Stimulated activated CD8-positive, alpha-beta memory T cell treated with anti-CD3 and anti-CD28 coated beads, Interleukin-7, amount 100 ng/mL, for 24 hours (primary cell): Measurements from ENCODE around the gene MYCL.
A peak's percentile ranks its signal among the peaks of the same experiment; 100 is the strongest.

Experiments used
- DNase-seq: peaks from one replicate; pipeline ENCODE4 v3.0.0-alpha.2; 2020; ENCODE audit warnings: low read depth

MYCL gene

DNA sequence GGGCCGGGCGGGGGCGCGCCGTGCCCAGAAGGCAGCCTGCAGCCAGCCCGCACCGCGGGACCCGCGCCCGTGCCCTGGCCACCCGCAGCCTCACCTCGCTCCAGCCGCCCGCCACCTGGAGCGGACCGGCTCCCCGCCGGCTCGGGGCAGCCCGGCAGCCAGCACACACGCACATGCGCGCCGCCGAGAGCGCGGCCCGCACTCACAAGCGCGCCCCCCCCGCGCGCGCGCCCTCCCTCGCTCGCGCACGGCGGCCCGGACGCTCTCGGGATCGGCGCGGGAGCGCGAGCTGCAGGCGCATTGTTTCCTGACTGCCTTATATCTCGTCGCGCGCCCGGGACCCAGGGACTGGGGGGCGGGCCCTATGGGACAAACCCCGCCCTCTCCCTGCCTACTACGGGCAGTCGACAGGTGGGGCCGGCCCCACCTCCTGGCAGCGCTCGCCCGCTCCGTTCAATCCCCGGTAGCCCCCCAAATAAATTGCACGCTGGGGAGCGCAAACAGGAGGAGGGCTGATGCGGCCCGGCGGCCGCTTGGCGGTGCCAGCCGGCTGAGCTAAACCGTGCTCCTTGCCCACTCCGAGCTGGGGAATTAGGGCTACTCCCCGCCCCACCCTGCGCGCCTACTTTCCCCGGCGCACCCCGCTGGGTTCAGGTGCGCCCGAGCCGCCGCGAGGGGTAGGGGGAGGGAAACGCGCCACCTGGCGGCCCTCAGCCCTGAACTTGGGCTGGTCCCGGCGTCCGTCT, at the start of gene MYCL:
Gene MYCL (minus strand): TSS at position 204 of the 746 bp plus-strand sequence. CDS start 483 bp downstream, outside the sequence.
- DNase-seq, result peak; percentile 43

DNA sequence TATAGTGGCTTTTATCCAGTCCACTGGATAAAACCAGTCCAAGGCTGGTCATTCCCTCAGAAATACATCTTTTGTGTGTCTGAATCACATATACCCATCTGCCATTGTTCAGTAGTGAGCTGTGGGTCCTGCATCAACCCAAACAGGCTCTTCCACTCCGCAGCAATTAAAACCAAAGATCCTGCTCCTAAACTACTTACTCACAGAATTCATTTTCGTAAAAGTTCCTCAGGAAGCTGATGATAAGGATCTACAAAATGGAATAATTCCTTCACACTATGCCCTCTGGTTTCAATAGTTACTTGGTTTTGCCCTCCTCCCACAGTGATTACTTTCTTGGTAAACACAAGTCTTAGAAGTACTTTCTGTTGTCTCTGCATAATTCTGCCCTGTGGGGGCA, 48.2 kb upstream of the MYCL start:
- DNase-seq, result no peak

DNA sequence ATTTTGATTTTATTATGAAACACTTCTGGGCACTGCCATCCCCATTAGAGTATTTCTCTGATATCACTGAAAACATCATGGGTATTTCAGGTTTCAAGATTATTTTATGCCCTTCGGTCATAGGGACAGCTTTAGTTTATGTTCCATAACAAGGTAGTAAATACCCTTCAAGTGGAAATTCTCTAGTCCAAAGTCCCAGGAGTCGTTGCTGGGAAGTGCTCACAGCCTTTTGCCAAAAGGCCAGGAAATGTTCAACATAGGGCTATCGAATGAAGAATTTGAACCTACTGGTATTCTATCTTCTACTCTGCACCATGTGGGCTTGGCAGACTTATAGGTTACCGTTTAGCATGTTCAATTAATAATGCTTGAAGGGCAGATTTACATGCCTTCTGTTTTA, 45.5 kb upstream of the MYCL start:
- DNase-seq, result no peak

DNA sequence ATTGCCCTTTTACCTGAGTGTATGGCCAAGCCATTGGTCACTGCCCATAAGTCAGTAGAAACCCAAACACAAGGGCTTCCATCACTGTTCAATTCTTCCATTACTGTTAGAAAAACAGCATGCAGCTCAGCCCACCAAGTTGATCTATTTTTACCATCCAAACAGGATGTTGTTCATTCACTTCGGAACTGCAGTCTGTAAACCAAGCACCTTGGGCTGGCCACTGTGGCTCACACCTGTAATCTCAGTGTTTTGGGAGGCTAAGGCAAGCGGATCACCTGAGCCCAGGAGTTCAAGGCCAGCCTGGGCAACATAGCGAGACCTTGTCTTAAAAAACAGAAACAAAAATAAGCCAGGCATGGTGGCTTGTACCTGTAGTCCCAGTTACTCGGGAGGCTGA, 44.5 kb upstream of the MYCL start:
- DNase-seq, result no peak

GRCh38 chr1:39944410-39945112, 42.8 kb upstream of the MYCL start:
- no peak for DNase-seq

- DNase-seq, result no peak
These were observed 42.0 kb upstream of the MYCL start for GRCh38 chr1:39943471-39944290.

DNA sequence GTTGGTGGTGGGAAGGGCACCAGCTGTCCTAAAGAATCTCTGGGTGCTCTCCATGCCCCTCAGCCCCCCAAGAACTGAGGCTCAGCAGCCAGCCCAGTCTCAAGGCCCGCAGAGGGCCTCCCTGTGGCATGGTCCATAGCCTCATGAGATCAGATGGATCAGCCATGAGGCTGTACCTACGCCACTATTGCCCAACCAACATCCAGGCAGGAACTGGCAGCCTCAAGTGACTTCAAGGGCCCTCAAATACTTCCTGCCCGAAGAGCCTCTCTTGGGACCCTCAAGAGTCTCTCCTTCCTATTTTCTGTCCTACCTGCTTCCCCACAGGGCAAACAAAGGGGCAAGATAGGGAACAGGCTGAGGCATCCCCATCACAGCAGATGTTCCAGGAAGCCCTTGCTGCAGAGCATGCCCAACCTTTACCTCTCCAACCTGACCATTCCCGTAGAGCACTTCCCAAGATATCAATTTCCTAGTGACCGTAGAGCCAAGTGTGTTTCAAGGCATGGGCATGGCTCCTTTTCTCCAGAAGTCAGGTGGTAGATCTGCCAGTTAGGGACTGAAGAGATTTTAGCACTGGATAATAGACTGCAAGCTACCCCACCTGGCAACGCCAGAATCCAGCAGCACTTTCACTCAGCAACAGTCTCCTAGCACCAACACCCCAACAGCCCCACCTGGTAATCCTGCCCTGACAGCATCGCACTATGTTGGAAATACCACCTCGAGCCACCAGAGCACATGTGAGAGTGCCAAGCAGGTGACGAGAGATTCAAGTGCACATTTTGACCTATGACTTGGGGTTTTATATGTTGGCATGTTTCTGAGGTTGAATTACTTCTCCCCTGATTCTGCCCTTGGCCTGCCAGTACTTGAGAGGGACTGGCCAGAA, 39.5 kb upstream of the MYCL start:
- no peak for DNase-seq

DNA sequence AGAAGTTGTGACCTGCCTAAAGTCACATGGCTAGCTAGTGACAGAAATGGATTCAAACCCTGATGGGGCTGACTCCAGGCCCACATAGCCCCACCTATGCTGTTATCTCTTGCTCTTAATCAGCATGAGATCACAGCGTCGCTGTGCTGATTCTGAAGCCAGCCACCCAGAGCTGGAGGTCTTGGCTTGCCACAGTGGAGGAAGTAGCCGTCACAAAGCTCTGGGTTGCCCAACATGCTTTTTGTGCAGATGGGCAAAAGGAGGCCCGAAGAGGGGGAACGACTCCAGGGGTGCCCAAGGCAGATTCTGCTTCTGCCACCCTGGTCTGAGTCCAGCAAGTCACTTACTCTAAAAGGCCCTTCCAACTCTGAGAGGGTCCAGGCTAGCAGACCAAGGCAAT, 38.5 kb upstream of the MYCL start:
- no peak for DNase-seq

DNA sequence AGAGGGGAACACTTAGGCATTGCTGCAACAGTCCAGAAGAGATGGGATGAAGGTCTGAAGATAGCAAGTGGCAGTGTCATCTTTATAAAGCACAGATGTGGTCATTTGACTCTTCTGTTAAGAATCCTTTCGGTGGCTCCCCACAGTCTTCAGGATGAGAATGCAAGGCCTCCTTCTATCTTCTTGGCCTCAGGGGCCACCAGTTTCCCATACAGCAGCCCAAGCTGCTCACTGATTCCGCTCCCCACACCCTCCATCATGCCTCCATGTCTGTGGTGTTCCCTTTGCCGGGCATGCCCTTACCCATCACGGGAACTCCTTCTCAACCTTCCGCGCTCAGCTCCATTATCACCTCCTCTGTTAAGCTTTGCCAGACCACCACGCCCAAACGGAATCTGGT, 37.1 kb upstream of the MYCL start:
- no peak for DNase-seq

- no peak for DNase-seq
These were observed 35.2 kb upstream of the MYCL start for GRCh38 chr1:39936724-39937491.

DNA sequence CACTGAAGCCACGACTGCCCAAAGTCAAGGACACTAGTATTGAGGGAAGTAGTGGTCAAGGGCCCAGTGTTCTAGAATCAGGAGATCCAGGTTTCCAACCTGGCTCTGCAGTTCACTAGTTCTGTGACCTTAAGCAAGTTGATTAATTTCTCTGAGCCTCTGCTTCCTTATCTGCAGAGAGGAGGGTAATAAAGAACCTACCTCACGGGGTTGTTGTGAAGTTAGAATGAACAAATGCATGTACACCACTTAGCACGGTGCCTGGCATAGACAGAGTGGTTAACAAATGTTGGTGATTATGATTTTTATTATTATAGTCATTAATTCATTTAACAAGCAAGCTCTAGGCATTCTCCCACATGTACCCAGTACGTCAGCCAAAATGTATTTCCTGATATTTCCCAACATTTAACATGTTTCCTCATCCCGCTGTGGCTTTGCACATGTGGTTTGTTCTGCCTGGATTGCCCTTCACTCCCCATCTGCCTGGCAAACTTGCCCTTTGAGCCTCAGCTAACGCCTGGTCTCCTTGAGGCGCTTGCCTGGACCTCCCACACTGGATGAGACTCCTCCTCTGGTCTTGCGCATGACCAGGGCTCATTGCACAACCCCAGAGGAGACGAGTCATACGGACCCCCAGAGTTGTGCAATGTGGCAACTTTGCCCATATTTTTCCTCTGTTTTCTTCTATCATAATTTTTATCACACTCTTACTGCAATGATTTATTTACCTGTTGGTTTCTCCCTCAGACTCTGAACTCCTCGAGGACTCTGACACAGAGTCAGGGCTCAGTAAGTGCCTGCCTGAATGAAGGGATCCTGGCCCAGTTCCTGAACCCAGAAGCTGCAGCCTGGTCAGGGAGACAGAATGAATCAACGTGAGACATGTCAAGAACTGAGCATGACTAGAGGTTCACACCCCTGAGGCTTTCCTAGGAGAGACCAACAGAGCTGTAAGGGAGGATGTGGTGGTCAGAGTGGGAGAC, 32.5 kb upstream of the MYCL start:
- DNase-seq, result no peak

GRCh38 chr1:39928809-39929587, 27.3 kb upstream of the MYCL start:
- DNase-seq, result no peak

GRCh38 chr1:39927538-39927937, 25.8 kb upstream of the MYCL start:
- DNase-seq, result no peak

GRCh38 chr1:39926820-39927219, 25.1 kb upstream of the MYCL start:
- DNase-seq, result no peak

- DNase-seq, result no peak
These were observed 24.7 kb upstream of the MYCL start for GRCh38 chr1:39926343-39926793.

DNA sequence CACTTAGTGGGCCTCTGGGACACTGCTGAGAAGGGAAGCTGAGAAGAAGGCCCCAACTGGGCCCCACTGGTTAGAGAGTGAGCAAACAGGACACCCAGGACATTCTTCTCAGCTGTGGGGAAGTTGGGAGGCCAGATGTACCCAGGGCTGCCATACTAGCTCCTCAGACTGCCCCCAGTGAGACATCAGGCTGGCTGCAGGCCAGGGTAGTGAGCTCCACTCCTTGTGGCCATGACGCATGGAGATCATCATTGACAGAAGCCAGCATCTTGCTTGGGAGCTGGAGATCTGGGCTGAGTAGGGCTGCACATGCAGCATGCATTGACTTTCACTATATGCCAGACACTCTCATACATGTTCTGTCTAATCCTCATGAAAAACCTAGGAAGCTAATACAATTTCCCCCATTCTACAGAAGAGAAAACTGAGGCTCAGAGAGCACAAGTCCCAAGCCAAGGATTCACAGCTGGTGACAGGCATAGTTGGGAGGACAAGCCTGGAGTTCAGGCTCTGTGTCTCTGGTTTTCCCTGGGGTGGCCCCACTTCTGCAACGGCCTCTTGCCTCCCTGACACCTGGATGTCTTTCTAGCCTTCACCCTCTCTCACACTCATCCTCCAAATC, 24.1 kb upstream of the MYCL start:
- no peak for DNase-seq

- DNase-seq, result no peak
These were observed 20.6 kb upstream of the MYCL start for GRCh38 chr1:39922251-39922688.

- no peak for DNase-seq
These were observed 17.8 kb upstream of the MYCL start for GRCh38 chr1:39919545-39919944.
